Measurements from ENCODE around the gene TTC7B.

Gene TTC7B

GRCh38 chr14:90666571-90666970 is 149.7 kb downstream of the TTC7B start:
- peak in 1 of 3 experiments; percentile 19 for DNase-seq

DNA sequence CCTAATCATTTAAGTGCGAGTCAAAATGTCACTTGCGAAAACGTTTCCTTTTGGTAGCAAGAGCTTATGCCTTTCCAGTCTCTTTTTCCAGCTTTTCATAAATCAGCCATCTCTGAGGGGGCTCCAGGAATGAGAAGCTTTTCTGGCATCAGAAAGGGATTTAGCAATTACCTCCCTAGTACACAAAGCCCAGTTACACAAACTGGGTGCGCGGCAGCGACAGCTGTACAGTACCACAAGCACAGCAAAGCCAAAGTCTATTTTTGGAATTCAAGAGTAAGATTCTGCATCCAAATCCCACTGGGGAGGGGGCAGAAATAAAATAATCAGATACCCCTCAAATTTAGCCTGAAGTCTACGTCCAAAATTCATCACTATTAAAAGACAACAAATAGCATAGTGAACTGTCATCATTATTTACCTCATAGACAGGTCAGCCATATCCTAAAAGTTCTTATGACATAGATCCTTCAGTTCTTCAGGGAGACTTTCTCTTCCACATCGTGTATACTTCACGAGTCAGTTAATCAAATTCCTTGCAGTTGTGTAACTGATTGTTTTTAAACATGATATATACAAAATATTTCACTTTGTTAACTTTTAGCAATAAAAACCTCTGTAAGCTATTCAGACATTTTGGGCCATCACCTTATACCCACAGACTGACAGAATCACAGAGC is 150.8 kb downstream of the TTC7B start:
- DNase-seq: no peak

- no peak for DNase-seq
Measured at GRCh38 chr14:90664911-90665310, 151.3 kb downstream of the TTC7B start.

GRCh38 chr14:90663680-90664079 is 152.6 kb downstream of the TTC7B start:
- DNase-seq: no peak

DNA sequence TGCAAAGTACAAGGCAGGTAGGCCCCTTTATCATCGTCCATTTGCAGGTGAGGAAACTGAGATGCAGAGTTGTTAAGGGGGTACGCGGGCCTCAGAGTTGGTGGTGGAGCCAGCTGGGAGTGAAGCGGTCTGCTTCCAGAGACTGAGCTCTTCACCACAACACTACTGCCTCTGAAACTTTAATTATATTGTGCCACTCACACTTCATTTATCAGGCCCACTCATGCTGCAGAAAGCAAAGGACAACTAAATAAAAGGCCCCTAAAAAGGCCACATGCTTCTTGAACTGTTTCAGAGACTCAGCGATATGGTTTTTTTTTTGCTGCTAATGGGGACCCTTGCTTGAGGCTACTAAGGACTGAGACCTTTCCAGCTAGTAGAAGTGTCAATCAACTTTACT is 153.1 kb downstream of the TTC7B start:
- no peak for DNase-seq

DNA sequence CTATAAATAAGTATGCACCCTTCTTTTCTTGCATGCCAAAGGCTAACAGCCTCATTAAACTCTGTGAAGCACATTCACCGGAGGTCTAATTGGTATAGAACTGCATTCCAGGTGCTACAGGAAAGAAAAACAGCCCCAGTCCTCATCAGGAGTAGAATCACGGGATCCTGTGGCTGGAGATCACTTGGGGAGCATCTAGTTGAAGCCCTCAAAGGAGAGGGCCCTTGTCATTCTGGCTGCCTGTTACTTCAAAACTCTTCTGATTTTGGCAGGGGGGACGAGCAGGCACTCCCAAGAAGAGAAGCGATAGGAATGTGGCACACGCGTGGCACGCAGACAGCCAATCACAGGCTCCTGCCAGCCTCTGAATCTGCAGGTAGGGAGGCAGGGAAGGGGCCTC is 154.4 kb downstream of the TTC7B start:
- DNase-seq: peak in 2 of 3 experiments; percentile 29 to 50

- DNase-seq: peak in 2 of 3 experiments; percentile 35 to 72
Measured at GRCh38 chr14:90660865-90661570, 155.2 kb downstream of the TTC7B start.

DNA sequence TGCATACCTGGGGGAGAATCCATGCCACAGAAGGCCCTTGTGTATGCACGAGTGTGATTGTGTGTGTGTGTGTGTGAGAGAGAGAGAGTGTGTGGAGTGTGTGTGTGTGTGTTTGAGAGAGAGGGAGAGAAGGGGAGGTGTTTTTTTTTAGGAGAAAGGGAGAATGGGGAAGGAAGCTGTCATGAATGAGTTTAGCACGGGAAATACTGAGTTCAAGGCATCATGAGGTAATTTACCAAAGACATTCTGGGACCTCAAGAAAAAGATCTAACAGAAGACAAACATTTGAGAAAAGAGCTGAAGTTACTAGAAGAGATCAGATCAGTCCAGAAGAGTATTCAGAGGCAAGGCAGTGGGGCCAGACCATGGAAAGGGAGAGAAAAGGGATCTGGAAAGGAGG is 157.1 kb downstream of the TTC7B start:
- no peak for DNase-seq

GRCh38 chr14:90658541-90658967 is 157.7 kb downstream of the TTC7B start:
- DNase-seq: no peak

DNA sequence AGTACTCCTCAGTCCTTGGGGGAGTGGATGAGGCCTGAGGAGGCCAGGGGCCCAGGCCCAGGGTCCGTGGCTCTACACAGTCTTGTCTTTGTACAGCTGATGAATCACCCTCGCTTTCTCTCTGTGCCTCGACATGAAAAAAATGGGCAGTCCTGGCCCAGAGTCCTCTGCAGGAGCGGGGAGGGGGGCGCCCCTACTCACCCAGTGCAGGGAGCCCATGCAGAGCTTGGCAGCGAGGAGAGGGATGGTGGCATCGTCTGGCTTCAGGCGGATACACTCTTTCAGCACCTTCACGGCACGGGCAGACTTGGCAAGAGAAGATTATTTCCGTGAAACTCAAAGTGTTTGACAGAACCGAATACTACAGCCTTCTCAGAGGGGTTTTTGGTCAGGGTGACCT is 159.3 kb downstream of the TTC7B start:
- no peak for DNase-seq

DNA sequence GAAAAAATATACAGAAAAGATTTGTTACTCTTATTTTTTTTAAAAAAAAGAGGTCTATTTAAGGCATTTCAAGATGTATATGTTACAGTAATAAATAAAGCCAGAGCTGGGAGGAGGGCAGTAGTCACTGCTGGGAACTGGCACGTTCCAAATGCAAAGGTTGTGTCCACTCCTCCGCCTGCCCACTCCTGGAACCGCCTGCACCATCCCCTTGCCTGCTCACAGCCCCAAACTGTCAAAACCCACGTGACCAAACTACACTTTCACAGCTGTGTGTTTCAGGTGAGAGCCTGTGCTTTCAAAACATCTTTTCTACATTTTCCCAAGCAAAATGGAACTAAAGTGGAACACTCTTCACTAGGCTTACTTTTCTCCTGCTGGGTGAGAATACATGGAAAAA is 160.4 kb downstream of the TTC7B start:
- DNase-seq: no peak

DNA sequence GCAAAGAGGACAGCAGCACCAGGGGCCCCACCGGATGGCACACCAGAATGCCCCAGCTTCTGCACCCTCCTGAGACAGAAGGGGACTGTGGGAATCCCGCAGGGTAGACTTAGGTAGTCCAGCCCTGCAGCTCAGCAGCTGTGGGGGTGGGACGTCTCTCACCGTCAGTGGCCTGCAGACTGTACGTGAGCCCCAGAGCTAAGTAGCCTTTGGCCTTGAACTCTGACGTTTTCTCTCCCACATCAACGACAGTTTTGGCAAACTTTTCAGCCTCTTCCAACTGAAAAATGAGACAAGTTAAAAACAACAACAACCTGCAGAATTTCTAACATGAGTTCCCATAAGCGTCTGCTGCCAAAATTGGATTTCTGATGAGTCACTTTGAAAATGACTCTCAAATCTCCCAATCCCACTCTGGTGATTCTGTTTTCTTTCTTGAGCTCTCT is 161.4 kb downstream of the TTC7B start:
- DNase-seq: no peak

DNA sequence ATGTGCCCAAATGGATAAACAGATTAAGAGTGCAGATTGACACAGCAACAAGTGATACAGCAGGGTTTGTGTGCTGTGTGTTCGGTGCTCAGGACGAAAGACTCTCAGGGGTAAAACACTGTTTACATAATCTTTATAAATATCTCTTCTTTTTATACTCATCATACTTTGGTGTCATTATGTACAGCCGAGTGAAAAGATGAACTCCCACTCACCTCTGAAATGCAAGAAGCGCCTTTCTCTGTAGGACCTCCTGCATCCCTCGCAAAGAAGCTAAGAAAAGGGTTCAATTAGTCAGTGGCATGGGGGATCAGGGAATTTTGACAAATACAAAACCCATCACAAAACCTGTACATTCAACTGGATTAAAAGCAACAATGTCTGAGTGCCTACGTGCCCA is 163.6 kb downstream of the TTC7B start:
- no peak for DNase-seq

GRCh38 chr14:90651976-90652560 is 164.2 kb downstream of the TTC7B start:
- no peak for DNase-seq

DNA sequence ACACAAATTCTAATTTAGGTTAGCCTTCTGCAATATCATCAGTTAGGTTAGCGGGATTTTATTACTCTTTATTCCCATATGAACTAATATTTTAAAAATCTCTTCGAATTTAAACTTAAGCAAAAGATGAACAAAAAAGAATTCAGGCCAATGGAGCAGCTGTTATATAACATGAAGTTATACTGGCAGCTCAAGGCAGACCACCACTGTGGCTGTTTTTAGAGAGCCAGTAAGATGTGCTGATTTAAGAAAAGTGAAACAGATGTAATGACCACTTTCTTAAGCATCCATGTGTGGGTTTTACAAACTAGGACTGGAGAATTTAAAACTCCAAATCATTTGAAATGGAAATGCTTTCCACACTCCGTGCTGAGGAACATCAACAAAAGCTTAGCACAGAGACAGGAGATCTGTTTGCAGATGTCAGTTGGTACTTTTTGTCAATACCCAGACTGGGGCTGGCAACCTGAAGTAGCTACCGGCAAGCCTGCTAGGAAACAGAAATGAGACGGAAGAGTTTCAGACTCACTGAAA is 164.9 kb downstream of the TTC7B start:
- DNase-seq: no peak

DNA sequence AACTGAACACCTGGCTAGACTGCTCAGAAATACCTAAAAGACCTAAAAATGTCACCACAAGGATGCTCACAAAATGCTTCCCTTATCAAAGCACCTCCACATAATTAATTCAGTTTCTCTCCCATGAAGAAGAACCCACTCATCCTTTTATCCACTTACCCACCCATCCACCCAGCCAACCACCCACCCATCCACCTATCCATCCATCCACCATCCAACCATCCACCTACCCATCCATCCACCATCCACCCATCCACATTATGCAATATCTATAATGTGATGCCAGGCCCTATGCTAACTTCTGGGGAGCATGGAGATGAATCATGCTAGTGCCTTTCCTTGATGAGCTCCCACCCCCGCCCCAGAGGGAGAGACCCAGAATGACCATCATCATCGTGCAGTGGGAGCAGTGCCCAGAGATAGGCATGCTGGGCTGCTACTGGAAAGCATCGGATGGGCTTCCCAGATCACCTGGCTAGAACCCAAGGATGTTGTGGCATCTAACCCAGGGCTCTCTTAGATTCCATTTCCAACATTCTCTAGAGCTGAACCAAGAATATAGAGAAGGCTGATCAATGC is 166.6 kb downstream of the TTC7B start:
- no peak for DNase-seq

DNA sequence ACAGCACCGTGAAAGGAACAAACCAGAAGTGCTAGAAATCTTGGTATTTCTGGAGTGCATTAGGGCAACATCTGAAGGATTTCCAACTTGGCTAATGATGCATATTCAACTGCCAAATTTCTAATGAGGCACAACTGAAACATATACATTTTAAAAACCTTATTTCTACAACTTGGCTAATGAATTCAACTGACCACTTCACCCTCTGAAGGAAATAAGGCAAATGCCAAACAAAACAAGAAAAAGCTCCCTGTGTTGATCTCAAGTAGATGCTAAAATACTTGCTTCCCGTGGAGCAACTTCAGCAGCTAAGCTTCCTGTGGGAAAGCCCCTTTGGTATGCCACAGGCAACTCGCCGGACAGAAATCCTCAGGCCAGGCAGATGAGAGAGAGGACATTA is 167.1 kb downstream of the TTC7B start:
- no peak for DNase-seq

DNA sequence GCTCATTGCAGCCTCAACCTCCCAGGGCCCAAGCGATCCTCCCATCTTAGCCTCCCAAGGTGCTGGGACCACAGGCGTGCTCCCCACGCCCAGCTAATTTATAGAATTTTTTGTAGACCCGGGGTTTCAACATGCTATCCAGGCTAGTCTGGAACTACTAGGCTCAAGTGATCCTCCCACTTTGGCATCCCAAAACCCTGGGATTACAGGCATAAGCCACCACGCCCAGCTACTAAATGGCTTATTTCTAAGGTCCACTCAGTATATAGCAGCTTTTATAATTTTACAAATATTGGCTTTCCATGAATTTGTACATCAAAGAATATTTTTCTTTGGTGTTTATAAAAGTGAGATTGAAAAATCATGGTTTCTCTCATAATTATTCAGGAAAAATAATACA is 167.8 kb downstream of the TTC7B start:
- no peak for DNase-seq

GRCh38 chr14:90647473-90648005 is 168.7 kb downstream of the TTC7B start:
- no peak for DNase-seq

DNA sequence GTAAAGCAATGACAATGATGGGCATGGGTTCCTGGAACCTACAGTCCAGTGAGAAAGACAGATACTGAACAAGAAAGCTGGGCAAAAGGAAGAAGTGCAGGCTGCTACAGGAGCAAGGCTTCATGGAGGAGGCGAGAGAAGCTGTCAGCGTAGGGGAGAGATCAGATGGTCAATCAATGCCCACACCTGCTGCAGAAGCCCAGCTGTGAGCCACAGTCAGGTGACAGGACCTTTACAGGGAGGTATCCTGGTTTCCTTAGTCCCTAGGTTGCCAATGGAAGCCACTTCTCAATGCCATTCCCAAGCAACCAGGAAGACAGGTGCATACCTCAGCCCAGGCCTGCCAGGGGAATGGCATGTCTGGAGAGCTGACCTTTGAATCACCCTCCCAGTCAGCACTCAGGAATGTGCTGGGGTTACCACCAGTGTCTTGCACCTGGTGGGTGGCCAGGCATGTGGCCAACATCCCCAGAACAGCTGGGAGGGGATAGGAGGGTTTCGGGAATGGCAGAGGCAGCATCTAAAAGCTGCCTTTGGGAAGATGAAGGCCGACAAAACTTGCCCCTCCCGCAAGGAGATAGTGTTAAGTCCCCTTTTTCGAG is 170.3 kb downstream of the TTC7B start:
- no peak for DNase-seq

- DNase-seq: no peak
Measured at GRCh38 chr14:90644882-90645281, 171.3 kb downstream of the TTC7B start.

DNA sequence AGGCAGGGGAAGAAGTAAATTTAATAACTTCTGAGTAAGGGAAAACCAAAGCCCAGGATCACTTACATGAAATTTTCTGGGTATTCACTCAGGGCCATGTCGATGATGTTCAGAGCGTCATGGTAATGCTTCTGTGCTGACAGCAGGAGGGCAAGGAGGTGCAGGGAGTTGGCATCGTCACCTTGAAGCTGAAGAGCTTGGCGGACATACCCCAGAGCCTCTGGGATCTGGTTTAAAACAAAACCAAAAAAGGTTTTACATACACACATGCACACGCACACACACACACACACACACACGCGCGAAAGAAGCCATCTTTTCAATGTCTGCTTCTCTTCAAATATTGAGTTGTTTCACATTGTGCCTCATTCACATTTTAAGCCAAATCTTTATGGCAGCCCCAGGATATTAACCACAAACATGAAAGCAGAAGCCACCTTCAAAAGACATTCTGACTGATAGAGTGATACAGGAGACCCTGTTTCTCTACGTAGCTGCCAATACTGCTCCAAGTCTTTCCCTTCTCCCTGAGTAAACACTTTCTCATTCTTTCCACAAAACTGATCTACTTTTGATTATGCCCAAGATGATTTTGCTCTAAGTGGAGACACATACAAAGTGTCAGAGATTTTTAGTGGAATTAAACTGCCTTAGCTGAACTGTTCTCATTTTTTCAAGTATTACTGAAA is 172.1 kb downstream of the TTC7B start:
- no peak for DNase-seq
